MV-4-11 (cell line): ENCODE data around the gene SHC2.

Source experiments
- DNase-seq: peaks from one replicate; lab custom pipeline; 2025; lab: John Stamatoyannopoulos, UW

Gene SHC2, protein sequence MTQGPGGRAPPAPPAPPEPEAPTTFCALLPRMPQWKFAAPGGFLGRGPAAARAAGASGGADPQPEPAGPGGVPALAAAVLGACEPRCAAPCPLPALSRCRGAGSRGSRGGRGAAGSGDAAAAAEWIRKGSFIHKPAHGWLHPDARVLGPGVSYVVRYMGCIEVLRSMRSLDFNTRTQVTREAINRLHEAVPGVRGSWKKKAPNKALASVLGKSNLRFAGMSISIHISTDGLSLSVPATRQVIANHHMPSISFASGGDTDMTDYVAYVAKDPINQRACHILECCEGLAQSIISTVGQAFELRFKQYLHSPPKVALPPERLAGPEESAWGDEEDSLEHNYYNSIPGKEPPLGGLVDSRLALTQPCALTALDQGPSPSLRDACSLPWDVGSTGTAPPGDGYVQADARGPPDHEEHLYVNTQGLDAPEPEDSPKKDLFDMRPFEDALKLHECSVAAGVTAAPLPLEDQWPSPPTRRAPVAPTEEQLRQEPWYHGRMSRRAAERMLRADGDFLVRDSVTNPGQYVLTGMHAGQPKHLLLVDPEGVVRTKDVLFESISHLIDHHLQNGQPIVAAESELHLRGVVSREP

DNA sequence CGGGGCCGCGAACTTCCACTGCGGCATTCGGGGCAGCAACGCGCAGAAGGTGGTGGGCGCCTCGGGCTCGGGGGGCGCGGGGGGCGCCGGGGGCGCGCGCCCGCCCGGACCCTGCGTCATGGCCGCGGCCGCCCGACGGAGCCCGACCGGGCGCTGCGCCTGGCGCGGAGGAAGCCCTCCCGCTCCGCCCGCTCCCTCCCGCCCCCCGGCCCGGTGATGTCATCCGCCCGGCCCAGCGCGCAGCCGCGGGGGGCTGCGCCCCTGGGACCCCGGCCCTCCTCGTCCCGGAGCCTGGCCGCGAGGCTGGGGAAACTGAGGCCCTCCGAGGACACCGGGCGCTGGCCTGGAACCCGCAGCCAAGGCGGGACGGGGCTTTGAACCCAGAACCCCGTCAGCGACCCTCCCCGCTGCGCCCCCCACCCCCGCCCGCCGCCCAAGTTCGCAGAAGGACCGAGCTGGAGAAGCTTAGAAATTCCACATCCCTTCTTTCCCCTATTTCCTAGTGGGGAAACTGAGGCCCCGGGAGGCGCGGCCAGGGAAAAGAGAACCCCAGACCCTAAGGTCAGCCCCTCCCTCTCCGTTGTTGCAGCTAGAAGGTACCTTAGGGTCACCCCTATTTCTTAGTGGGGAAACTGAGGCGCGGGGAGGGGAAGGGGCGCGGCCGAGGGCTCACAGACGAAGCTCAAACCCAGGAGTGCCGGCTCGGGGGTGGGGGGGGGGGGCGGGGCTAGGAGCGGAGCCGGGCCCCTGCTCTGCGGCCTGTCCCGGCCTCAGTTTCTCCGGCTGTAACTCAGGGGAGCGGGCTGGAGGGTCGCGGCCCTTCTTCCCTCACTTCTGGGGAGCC lies at the start of gene SHC2:
SHC2 (minus strand) TSS at position 157 of the 844 bp plus-strand sequence; CDS start at position 120, 37 bp downstream.
- no peak for DNase-seq

DNA sequence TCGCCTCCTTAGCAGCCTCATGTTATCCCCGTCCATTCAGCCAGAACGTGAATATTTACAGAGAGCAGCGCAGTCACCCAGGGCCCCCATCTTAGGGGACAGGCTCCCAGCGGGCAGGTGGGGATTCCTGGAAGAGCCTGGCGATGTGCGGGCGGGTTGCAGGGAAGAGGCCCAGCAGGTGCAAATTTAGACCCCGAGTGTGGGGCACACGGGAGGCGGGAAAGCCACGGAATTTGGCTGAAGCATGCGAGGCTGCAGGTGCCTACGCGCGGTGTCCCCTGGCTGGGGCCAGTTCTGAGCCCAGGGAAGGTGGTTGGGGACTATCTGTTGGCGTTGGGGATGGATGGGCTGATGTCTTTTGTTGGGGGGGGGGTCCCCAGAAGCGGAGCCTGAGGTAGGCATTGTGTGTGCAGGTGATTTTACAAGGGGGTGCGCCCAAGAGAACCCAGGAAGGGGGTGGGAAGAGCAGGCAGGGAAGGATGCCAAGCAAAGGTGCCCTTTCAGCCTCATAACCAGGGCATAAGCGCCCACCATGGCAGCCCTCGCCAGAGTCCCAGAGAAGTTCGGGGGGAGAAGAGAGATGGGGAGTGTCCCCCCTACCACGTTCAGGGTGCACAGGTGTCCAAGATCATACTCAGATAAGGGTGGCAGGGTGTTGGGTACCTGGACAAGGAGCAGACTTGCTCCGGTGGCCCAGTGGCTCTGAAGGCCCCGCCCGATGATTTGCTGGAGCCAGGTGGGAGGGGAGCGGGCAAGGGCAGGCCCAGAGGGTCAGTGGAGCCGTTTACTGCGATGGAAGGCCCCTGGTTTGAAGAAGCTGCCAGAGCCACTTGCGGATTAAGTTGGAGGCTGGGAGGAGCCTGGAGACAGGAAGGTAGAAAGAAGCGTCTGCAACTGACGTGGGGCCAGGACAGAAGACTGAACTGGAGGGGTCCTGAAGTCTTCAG lies 47.6 kb upstream of the SHC2 start:
- DNase-seq, result no peak

DNA sequence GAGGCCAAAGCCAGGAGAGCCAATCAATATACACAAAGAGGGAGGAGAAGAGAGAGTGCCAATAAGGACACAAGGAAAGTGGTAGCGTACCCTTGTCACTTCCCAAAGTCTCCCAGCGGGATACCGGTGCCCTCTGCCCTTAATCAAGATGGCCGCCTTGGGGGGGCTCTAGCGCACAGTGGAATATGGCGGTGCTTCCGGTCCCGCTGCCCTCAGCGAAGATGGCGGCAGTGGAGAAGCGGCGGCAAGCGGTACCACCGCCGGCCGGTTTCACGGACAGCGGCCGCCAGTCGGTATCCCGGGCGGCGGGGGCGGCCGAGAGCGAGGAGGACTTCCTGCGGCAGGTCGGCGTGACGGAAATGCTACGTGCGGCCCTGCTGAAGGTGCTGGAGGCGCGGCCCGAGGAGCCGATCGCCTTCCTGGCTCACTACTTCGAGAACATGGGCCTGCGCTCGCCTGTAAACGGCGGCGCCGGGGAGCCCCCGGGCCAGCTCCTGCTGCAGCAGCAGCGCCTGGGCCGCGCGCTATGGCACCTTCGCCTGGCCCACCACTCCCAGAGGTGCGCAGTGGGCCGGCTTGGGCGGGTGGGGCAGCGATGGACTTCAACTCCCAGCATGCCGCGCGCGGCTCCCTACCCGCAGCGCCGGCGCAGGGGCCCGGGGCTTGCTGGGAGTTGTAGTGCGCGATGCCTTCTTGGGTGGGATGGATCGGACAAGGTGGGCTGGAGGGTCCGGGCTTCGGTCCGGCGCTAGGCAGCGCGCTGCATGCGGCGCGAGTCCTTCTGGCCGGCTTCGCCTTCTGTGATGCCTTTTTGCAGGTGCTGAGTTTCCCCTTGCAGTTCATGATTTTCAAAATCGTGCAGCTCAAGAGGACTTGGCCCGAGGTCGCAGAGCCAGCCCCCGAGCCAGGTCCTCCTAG lies 46.7 kb upstream of the SHC2 start, which contains the start of gene TPGS1:
TPGS1 (plus strand) TSS at position 212 of the 918 bp plus-strand sequence; CDS start at position 222, 10 bp downstream.
- peak; percentile 72 for DNase-seq

DNA sequence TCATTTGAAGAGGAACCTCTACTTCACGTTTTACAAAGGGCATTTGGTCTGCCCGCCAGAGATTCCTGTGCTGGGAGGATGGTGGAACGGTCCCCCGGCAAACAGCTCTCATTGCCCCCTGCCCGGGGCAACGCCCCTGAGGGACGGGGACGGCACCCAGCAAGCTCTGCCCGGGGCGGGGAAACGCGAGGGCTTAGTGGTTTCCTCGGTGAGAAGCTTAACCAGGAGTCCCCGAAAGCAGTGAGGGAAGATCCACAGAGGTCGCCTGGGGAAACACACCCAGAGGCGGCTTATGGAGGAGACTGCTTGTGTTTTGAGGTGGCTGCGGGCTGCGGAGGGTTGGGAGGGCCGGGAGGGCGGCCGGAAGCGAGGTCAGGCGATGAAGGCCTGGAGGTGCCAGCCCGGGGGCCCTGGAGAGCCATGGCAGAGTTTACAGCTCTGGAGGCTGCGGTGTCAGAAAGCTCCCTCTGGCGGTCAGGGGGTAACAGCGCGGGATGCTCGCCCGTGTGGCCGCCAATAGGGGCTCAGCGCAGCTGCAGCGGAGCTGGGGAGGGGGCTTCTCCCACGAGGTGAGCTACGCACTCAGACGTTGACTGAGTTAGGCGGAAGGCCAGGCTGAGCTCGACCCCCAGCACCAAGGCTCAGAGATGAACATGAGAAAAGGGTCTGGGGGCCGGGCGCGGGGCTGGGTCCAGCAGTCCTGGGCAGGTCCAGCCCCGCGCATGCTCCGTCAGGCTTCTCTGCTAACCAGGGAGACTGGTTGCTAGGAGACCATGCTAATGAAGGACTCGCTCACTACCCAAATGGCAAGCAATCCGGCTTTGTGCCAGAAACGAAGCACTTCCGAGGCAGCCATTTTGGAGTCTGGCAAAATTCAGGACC lies 45.8 kb upstream of the SHC2 start:
- peak; percentile 100 for DNase-seq

DNA sequence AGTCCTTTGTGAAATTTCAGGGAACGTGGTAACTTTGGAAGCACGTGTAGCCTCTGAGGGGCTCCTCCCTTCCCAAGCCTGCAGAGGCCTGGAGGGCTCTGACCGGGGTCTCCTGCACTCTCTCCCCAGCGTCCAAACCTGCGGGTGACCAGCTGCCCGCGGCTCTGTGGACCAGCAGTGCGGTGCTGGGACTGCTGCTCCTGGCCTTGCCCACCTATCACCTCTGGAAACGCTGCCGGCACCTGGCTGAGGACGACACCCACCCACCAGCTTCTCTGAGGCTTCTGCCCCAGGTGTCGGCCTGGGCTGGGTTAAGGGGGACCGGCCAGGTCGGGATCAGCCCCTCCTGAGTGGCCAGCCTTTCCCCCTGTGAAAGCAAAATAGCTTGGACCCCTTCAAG lies 43.8 kb upstream of the SHC2 start:
- DNase-seq, result no peak

DNA sequence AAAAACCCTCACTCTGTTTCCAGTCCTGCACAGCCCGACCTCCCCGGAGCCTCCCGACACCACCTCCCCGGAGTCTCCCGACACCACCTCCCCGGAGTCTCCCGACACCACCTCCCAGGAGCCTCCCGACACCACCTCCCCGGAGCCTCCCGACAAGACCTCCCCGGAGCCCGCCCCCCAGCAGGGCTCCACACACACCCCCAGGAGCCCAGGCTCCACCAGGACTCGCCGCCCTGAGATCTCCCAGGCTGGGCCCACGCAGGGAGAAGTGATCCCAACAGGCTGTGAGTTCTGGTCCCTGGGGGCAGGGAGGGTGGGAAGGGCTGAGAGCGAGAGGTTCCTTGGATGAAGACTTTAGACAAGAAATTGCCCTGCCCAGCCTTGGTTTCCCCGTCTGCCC lies 40.8 kb upstream of the SHC2 start:
- DNase-seq, result no peak

DNA sequence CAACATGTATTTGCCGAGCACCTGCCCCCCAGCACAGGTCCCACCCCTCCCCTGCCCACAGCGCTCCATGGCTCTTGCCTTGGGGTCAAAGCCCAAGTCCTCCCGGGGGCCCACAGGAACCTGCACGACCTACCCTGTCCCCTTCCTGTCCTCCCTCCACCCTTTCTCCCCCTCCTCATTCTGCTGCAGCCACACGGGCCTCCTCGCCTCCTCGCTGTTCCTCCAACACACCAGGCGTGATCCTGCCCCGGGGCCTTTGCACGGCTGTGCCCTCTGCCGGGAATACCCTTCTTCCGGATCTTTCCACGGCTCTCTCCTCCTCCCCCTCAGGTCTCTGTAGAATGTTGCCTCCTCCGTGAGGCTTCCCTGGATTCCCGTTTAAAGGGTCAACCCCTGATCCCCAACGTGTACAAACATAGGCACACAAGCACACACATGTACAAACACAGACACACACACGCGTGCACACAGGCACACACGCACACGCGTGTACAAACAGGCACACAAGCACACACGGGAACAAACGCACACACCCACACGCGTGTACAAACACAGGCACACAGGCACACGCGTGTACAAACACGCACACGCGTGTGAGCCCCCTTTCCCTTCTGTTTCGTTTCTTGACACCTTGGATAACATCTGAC lies 38.3 kb upstream of the SHC2 start:
- no peak for DNase-seq

DNA sequence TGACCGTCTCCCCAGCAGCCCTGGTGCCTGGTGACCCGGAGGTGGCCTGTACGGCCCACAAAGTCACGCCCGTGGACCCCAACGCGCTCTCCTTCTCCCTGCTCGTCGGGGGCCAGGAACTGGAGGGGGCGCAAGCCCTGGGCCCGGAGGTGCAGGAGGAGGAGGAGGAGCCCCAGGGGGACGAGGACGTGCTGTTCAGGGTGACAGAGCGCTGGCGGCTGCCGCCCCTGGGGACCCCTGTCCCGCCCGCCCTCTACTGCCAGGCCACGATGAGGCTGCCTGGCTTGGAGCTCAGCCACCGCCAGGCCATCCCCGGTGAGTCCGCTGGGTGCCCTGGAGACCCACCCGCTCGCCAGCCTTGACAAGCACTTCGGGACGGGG lies 37.7 kb upstream of the SHC2 start:
- DNase-seq, result no peak

DNA sequence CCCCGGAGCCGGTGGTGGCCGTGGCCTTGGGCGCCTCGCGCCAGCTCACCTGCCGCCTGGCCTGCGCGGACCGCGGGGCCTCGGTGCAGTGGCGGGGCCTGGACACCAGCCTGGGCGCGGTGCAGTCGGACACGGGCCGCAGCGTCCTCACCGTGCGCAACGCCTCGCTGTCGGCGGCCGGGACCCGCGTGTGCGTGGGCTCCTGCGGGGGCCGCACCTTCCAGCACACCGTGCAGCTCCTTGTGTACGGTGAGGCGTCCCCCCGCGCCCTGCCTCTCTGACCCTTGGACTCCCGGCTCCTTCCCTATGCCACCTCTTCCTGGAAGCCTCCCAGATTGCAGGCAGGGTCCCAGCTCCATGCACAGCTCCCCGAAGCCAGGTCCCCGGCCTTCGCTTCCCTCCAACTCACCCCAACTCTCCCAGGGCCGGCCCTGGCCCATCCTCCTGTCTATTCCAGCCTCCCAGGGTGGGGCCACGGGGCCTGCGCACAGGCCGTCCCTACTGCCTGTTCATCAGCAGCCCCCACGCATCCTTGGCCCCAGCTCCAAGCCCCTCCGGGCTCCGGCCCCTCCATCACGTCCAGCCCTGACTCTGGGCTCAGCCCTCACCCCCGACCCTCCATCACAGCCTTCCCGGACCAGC lies 37.2 kb upstream of the SHC2 start:
- no peak for DNase-seq

DNA sequence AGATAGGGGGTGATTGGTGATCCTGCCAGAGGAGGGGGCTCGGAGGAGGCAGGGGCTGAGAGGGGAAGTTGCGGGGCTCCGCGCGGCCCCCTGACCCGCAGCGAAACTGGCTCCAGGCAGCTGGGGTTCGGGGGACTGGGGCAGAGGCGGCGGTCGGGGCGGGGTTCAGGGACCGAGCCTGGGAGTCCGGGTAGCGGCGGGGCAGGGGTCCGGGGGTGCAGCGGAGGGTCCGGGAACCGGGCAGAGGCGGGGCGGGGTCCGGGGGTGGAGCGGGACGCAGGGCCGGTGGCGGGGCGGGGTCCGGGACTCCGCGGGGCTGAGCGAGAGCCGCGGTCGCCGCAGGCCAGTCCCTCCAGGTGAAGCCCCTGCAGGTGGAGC lies 36.6 kb upstream of the SHC2 start:
- DNase-seq, result no peak

DNA sequence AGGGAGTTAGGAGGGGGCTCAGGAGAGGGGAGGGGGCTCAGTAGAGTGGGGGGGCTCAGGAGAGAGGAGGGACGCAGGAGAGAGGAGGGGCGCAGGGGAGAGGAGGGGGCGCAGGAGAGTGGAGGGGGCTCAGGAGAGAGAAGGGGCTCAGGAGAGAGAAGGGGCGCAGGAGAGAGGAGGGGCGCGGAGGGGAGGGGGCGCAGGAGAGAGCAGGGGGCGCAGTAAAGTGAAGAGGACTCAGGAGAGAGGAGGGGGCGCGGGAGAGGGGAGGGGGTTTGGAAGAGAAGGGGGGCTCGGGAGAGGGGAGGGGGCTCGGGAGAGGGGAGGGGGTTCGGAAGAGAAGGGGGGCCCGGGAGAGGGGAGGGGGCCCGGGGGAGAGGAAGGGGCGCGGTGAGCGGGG lies 36.2 kb upstream of the SHC2 start:
- DNase-seq, result no peak

DNA sequence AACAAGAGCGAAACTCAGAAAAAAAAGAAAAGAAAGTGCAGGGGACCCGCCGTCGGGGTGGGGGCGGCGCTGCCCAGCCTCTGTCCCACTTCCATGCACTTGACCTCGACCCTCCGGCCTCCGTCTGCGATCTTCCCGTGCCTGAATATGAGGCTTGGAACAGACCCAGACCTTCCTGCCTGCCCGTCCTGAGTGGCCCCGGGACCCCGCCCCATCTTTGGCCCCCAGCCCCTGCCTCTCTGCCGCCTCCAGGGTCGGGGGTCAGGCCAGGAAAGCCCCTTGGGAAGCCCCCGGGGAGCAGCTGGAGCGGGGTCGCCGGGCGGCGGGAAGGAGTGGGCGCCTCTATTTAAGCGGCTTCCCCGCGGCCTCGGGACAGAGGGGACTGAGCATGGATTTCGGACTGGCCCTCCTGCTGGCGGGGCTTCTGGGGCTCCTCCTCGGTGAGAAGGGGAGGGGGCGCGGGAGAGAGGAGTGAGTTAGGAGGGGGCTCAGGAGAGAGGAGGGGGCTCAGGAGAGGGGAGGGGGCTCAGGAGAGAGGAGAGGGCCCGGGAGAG lies 35.4 kb upstream of the SHC2 start, which contains the start of gene MADCAM1:
MADCAM1 (plus strand) TSS at position 375 of the 554 bp plus-strand sequence; CDS start at position 389, 14 bp downstream.
- DNase-seq, result no peak

DNA sequence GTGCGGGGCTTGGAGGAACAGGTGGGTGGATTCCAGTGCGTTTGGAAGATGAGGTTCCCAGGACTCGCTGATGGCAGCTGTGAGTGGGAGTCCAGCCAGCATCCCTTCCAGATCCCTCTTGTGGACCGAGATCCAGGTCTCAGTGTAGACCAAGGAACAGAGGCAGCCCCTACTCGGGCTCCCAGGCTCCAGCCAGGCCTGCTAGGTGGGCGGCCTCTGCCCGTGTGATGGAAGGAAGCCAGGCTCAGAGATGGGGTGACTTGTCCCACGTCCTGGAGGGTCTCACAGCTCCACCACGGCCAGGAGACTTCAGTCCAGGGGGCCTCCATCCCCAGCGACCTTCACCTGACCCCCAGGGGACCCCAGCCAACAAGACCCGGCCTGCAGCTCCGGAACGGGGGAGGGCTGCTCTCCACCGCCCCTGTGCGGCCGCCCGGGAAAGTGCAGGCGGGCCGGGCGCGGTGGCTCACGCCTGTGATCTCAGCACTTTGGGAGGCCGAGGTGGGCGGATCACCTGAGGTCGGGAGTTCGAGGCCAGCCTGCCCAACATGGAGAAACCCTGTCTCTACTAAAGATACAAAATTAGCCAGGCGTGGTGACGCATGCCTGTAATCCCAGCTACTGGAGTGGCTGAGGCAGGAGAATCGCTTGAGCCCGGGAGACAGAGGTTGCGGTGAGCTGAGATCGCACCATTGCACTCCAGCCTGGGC lies 34.7 kb upstream of the SHC2 start:
- no peak for DNase-seq

DNA sequence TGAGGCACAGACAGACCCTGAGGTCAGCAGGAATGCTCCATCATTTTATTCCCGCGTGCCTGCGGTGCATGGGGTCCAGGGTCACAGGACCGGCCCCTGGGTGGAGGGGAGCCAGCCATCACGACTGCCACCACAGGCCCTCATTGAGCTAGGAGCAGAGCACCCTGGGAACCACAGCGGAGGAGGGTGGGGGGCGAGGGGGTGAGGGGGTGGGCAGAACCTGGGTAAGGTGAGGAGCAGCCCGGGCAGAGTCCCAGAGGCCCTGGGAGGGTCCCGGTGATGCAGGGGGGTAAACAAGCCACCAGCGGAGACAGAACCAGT lies 34.2 kb upstream of the SHC2 start:
- DNase-seq, result no peak

DNA sequence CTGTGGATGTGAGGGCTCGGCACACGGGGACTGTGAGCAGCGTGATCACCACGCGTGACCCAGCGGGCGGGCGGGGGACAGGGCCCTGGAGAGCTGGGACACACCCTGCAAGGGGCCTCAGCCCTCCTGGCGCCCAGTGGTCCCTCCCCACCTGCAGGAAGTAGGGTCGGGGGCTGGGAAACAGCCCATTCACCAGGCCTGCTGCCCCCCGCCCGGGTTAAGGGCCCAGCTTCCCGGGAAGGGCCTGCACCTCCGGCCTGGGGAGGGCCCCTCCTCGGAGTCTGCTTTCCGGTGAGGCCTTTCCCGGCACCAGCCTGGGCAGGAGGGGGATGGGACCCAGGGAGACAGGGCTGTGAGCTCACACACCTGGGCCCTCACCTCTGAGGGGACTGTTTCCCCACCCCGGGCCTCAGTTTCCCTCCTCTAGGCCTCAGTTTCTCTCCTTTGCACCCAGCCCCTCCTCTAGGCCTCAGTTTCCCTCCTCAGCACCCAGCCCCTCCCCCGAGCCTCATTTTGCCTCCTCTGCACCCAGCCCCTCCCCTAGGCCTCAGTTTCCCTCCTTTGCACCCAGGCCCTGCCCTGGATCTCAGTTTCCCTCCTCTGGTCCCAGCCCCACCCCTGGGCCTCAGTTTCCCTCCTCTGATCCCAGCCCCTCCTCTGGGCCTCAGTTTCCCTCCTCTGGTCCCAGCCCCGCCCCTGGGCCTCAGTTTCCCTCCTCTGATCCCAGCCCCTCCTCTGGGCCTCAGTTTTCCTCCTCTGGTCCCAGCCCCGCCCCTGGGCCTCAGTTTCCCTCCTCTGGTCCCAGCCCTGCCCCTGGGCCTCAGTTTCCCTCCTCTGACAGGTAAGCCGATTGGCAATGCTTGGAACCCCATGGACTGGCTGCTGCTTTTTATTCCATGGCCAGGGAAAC lies 33.6 kb upstream of the SHC2 start:
- DNase-seq, result no peak

DNA sequence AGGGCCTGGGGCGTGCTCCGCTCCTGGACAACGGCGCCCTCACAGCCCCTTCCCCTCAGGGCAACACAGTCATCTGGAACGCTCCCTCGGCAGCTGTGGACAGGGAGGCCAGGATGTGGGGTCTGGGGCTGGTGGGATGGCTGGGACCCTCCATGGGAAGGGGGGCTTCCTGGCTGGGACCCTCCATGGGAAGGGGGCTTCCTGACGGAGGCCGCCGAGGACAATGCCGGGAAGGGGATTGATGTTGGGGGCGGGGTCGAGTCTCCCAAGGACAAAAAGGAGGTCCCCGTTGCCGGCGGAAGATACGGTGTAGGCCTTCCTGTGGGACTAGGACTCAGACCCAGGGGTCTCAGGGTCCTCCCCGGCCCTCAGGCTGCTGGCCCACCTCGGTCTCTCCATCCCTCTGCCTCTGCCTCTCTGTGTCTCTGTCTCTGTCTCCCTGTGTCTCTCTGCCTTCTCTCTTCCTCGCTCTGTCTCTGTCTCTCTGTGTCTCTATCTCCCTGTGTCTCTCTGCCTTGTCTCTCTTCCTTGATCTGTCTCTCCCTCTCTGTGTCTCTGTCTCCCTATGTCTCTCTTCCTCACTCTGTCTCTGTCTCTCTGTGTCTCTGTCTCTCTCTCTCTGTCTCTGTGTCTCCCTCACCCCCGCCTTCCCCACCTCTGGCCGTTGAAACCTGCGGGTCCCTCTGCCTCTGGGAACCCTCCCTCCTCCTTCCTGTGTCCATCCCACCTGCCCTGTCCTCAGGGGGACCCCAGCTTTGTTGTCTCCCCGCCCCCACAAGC lies 32.7 kb upstream of the SHC2 start:
- DNase-seq, result no peak
